ENCODE data around the gene PWP2.
"Not testable (repeated sequence)": the region's sequence is repeated elsewhere in the genome, so short reads cannot be mapped to it uniquely, and the experiment has no call there.

The PWP2 gene

GRCh38 chr21:44140552-44140932 is 33.3 kb downstream of the PWP2 start:
- not testable (repeated sequence) for H3K27ac Mint-ChIP-seq; ATAC-seq; H3K4me3 Mint-ChIP-seq; H3K36me3 Mint-ChIP-seq; H3K9me3 Mint-ChIP-seq; DNase-seq (ENCODE audit: low spot score in 2 of 2); H3K4me1 Mint-ChIP-seq

- peak in 1 of 2 donors; percentile 15 for DNase-seq (ENCODE audit: low spot score in 2 of 2)
- not testable (repeated sequence) for H3K4me3 Mint-ChIP-seq, H3K9me3 Mint-ChIP-seq, H3K36me3 Mint-ChIP-seq, H3K27ac Mint-ChIP-seq, H3K4me1 Mint-ChIP-seq, ATAC-seq
Observed at GRCh38 chr21:44142470-44142869, 35.3 kb downstream of the PWP2 start.

- H3K9me3 Mint-ChIP-seq, H3K27ac Mint-ChIP-seq, H3K4me1 Mint-ChIP-seq: not testable (repeated sequence)
Observed at GRCh38 chr21:44143380-44143779, 36.2 kb downstream of the PWP2 start.

GRCh38 chr21:44143996-44144395 is 36.8 kb downstream of the PWP2 start:
- not testable (repeated sequence) for ATAC-seq, H3K4me1 Mint-ChIP-seq, H3K9me3 Mint-ChIP-seq, H3K4me3 Mint-ChIP-seq, H3K27ac Mint-ChIP-seq, H3K36me3 Mint-ChIP-seq
- DNase-seq (ENCODE audit: low spot score in 2 of 2), result peak in 1 of 2 donors; percentile 44

More at GRCh38 chr21:44143380-44143779, 36.2 kb downstream of the PWP2 start:
- not testable (repeated sequence) for H3K4me3 Mint-ChIP-seq, H3K36me3 Mint-ChIP-seq
- ATAC-seq (peak; percentile 73), DNase-seq (ENCODE audit: low spot score in 2 of 2) (peak in 1 of 2 donors; percentile 46)

DNA sequence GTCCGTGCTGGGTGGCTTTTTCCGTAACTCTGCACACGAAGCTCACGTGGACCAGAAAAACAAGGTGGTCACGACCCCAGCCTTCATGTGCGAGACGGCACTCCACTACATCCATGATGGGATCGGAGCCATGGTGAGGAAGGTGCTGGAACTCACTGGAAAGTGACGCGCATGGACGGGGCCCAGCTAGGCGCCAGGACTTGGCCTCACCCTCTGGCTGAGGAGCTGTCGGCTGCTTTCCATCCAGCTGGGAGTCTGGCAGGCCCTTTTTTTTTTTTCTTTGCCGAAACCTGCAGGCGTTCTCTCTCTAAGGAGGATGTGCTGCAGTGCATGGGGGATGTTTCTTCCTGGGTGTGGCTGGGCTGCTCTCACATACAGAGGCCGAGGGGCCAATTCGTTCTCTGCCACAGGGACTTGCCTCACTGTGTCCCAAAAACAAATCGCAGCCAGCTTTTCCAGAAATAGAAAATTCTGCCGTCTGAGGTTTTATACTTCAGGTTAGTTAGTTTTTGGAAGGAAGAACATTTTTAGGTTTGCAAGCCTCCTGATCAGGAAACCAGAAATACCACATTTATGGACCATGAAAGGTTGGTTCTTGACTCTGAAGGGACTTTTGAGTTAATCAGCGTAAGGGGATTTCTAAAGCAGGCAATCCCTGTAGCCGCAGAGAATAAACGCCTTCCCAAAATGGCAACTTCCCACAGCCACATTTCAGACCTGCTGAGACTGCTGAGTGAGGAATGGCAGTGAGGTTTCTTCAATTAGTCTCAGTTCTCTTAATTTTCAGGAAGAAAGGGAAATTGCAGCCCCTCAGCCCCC is 37.8 kb downstream of the PWP2 start:
- not testable (repeated sequence) for H3K36me3 Mint-ChIP-seq, H3K9me3 Mint-ChIP-seq, H3K4me1 Mint-ChIP-seq

GRCh38 chr21:44145616-44146015 is 38.4 kb downstream of the PWP2 start:
- not testable (repeated sequence) for H3K9me3 Mint-ChIP-seq; H3K4me3 Mint-ChIP-seq; H3K27ac Mint-ChIP-seq; H3K4me1 Mint-ChIP-seq; H3K36me3 Mint-ChIP-seq; DNase-seq (ENCODE audit: low spot score in 2 of 2)
- peak; percentile 50 for ATAC-seq

More for the DNA sequence above, 37.8 kb downstream of the PWP2 start:
- DNase-seq (ENCODE audit: low spot score in 2 of 2), result peak in 1 of 2 donors; percentile 29
- not testable (repeated sequence) for H3K4me3 Mint-ChIP-seq, H3K27ac Mint-ChIP-seq
- ATAC-seq, result peak; percentile 62

- not testable (repeated sequence) for H3K36me3 Mint-ChIP-seq, H3K4me1 Mint-ChIP-seq, H3K4me3 Mint-ChIP-seq, H3K27ac Mint-ChIP-seq, H3K9me3 Mint-ChIP-seq
- DNase-seq (ENCODE audit: low spot score in 2 of 2), result peak in 1 of 2 donors; percentile 32
- ATAC-seq, result peak; percentile 56
Observed at GRCh38 chr21:44147108-44147507, 39.9 kb downstream of the PWP2 start.

DNA sequence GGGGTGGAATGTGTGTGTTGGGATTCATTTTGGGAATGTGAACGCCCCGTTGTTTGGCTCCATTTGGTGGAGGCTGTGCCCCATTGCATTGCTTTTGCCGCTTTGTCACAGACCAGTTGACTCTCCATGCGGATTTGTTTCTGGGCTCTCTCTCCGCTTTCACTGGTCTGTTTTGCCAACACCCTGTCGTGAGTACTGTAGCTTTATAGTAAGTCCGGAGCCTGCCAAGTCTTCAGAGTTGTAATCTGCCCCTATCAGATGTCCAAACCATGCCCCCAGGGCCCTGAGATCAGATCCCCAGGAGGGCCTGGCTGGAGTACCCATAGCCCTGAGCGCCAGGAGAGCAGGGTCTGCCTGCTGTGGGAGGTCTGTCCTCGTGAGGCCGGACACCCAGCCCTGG is 43.1 kb downstream of the PWP2 start:
- H3K27ac Mint-ChIP-seq, result not testable (repeated sequence)

DNA sequence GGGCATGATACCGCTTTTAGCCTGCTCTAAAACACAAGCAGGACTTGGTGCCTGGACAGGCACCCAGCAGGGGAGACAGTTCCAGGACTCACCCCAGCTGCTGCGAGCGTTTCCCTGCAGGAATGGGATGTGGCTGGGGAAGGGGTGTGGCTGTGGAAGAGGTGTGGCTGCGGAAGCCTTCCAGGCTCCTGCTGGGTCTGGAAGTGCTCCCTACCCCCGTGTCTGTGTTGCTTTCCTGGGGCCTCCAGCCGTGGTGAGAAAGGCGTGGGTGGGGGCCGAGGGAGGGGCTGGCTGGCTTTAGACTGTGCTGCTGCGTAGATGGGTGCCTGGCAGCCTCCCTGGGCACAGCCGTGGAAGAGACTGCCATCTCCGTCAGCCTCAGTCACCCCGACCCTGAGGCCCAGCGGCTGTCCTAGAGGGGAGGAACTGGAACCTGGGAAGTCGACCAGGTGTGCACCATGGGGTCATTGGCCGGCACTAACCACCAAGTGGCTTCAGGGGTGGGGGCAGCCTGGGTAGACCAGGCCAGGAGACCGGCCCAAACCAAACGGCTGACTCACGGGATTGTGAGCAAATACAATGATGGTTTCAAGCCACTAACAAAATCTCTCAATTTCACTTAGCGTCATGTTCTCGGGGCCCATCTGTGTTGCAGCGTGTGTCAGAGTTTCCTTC is 46.2 kb downstream of the PWP2 start:
- not testable (repeated sequence) for H3K4me1 Mint-ChIP-seq
- peak; percentile 80 for ATAC-seq

More for the DNA sequence above, 43.1 kb downstream of the PWP2 start:
- H3K9me3 Mint-ChIP-seq, H3K4me3 Mint-ChIP-seq, ATAC-seq, H3K4me1 Mint-ChIP-seq, H3K36me3 Mint-ChIP-seq: not testable (repeated sequence)
- peak in 1 of 2 donors; percentile 7 for DNase-seq (ENCODE audit: low spot score in 2 of 2)

DNA sequence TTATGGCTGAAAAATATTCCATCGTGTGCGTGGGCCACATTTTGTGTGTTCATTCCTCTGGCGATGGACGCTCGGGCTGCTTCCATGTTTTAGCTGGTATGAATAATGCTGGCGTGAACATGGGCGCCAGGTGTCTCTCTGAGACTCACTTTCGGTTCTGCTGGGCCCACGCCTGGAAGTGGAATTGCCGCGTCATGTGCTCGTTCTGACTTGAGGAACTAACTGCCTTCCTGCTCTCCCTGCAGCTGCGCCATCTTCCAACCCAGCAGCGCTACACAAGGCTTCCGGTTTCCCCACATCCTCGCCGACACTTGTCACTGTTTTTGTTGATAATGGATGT is 46.7 kb downstream of the PWP2 start:
- H3K4me1 Mint-ChIP-seq, H3K36me3 Mint-ChIP-seq, ATAC-seq, H3K27ac Mint-ChIP-seq, H3K4me3 Mint-ChIP-seq, H3K9me3 Mint-ChIP-seq: not testable (repeated sequence)
- DNase-seq (ENCODE audit: low spot score in 2 of 2), result peak in 1 of 2 donors; percentile 50

More for the DNA sequence above, 46.2 kb downstream of the PWP2 start:
- not testable (repeated sequence) for H3K4me3 Mint-ChIP-seq, H3K36me3 Mint-ChIP-seq, H3K9me3 Mint-ChIP-seq, H3K27ac Mint-ChIP-seq
- peak in 1 of 2 donors; percentile 38 for DNase-seq (ENCODE audit: low spot score in 2 of 2)

DNA sequence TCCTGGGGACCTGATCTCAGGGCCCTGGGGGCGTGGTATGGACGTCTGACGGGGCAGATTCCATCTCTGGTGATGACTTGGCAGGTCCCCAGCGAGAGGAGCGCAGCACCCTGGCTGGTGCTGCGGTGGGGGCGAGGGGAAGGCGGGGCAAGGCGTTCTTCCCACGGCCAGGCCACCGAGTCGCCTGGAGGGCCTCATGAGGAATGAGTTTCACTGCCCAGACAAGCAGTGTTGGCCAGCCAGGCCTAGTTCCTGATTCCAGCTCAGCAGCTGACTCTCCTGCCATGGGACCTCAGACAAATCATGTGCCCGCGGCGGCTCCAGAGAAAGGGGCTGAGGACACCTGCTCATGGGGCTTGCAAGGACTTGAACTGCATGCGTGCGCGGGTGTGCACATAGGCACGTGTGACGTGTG is 47.6 kb downstream of the PWP2 start:
- DNase-seq (ENCODE audit: low spot score in 2 of 2); H3K27ac Mint-ChIP-seq; H3K9me3 Mint-ChIP-seq; H3K36me3 Mint-ChIP-seq; ATAC-seq; H3K4me1 Mint-ChIP-seq; H3K4me3 Mint-ChIP-seq: not testable (repeated sequence)

DNA sequence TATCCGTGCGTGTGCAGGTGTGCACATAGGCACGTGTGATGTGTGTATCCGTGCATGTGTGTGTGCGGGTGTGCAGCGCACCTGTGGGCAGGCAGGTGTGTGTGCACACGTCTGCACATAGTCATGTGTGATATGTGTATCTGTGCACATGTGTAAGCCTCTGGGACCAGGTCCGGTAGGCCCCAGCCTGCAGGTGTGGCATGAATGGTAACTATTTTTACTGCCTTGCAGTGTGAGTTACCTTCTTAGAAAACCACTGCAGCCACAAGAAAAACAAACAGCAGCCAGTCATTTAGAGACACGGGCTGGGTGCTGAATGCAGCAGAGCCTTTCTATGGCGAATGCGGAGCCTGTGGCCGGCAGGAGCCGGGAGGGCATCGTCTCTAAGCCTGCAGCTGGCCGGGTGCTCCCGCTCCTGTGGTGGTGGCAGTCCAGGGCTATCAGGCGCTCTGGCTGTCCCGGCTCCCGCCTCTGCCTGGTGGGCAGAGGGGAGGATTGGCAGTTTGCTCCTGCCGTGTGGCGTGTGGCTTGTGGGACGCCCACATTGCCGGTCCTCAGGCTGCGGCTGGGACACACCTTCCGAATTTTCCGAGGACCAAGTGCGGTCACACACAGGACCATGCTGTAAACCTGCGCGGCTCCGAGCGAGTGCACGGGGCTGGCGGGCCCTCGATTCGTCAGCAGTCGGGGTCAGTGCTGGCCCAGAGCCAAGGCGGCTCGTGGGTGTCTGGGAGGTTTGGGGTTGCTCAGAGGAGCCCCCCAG is 48.2 kb downstream of the PWP2 start:
- DNase-seq (ENCODE audit: low spot score in 2 of 2), result peak in 1 of 2 donors; percentile 59
- not testable (repeated sequence) for H3K36me3 Mint-ChIP-seq, H3K9me3 Mint-ChIP-seq, H3K4me1 Mint-ChIP-seq, H3K4me3 Mint-ChIP-seq, H3K27ac Mint-ChIP-seq
- peak; percentile 78 for ATAC-seq

GRCh38 chr21:44155994-44156380 is 48.8 kb downstream of the PWP2 start:
- DNase-seq (ENCODE audit: low spot score in 2 of 2); H3K4me3 Mint-ChIP-seq; H3K27ac Mint-ChIP-seq; H3K4me1 Mint-ChIP-seq; H3K9me3 Mint-ChIP-seq; ATAC-seq; H3K36me3 Mint-ChIP-seq: not testable (repeated sequence)

GRCh38 chr21:44157439-44158081 is 50.4 kb downstream of the PWP2 start:
- H3K4me1 Mint-ChIP-seq, H3K4me3 Mint-ChIP-seq: not testable (repeated sequence)

DNA sequence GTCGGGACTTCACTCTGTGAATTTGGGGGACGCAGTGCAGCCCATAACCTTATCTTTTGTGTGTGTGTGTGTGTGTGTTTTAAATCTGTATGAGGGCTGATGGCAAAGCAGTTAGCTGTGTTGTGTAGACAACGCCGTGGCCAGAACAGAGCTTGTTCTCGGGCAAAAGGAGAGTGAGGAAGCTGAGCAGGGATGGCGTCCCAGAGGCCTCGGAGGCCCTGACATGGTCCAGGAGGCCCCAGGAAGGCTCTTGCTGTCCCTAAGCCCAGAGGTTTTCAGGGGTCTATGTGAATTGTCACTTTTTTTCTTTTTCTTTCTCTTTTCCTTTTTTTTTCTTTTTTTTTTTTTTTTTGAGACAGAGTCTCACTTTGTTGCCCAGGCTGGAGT is 50.9 kb downstream of the PWP2 start:
- not testable (repeated sequence) for H3K27ac Mint-ChIP-seq; H3K4me1 Mint-ChIP-seq; H3K36me3 Mint-ChIP-seq; H3K9me3 Mint-ChIP-seq; ATAC-seq; DNase-seq (ENCODE audit: low spot score in 2 of 2); H3K4me3 Mint-ChIP-seq

More at GRCh38 chr21:44157439-44158081, 50.4 kb downstream of the PWP2 start:
- DNase-seq (ENCODE audit: low spot score in 2 of 2), result peak in 1 of 2 donors; percentile 18
- H3K27ac Mint-ChIP-seq, H3K9me3 Mint-ChIP-seq, ATAC-seq, H3K36me3 Mint-ChIP-seq: not testable (repeated sequence)
